ENCODE measurements around the gene IQCE. TPM values are rescaled to one million over a fixed set of nuclear protein-coding genes. Genes with fewer than 3 reads are reported as not detected.
A peak's percentile ranks its signal among the peaks of the same experiment; 100 is the strongest.
"Not testable (repeated sequence)": the region's sequence is repeated elsewhere in the genome, so short reads cannot be mapped to it uniquely, and the experiment has no call there.

Gene IQCE
- total RNA-seq, 2 donors from 2014 or later: 14.6 to 19.1 TPM

DNA sequence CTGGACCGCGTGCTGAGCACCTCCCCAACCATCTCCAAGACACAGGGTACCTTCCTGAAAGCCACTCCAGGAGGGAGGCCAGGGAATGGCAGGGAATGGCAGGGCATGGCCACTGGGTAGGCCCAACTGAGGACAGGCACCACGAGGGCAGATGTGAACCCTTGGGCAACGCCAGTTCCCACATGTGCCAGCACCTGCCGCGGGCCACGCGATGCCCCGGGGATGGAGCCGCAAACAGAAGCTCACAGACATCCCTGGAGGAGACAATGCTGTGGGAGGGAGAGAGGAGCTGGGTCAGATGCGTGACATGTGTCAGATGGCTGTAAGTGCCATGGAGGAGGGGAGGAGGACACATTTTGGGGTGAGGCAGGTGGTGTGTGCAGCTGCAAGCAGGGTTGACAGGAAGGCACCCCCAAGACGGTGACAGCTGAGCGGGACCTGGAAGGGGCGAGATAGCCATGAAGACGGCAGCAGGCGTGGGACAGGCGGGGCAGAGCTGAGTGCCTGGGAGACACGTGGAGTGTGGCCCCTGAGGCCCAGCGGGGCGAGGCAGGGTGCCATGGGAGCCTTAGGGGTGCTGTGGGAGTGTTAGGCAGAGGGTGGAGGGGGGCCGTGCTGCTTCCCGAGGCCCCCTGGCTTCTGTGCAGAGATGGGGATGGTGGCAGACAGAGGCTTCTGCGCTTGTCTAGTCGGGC is 27.7 kb downstream of the IQCE start:
- intact Hi-C loops (cut with DNase I): no loop called here
- DNase-seq (ENCODE audit: low spot score): no peak

GRCh38 chr7:2587134-2587533 is 28.4 kb downstream of the IQCE start:
- intact Hi-C loops (cut with DNase I): no loop called here
- no peak for DNase-seq (ENCODE audit: low spot score)

GRCh38 chr7:2587778-2588177 is 29.0 kb downstream of the IQCE start:
- intact Hi-C loops (cut with DNase I): no loop called here

GRCh38 chr7:2589341-2589740 is 30.6 kb downstream of the IQCE start:
- intact Hi-C loops (cut with DNase I): no loop called here
- DNase-seq (ENCODE audit: low spot score): no peak

More at GRCh38 chr7:2587778-2588177, 29.0 kb downstream of the IQCE start:
- no peak for DNase-seq (ENCODE audit: low spot score)

DNA sequence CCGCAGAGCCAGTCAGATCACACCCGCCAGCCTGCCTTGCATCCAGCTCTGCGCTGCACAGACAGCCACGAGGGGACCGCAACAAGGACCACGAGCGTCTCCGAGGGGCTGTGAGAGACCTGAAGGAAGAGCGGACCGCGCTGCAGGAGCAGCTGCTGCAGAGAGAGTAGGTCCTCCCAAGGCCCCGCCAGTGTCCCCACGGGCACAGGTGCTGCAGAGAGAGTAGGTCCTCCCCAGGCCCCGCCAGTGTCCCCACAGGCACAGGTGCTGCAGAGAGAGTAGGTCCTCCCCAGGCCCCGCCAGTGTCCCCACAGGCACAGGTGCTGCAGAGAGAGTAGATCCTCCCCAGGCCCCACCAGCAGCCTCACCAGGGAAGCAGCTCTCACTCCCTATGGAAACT is 31.2 kb downstream of the IQCE start:
- DNase-seq (ENCODE audit: low spot score); intact Hi-C loops (cut with DNase I): not testable (repeated sequence)

- DNase-seq (ENCODE audit: low spot score): no peak
- intact Hi-C loops (cut with DNase I): no loop called here
Observed at GRCh38 chr7:2592375-2592865, 33.6 kb downstream of the IQCE start.

GRCh38 chr7:2593036-2593727 is 34.4 kb downstream of the IQCE start:
- no peak for DNase-seq (ENCODE audit: low spot score)
- intact Hi-C loops (cut with DNase I): no loop called here

GRCh38 chr7:2594599-2594998 is 35.8 kb downstream of the IQCE start:
- intact Hi-C loops (cut with DNase I): no loop called here

DNA sequence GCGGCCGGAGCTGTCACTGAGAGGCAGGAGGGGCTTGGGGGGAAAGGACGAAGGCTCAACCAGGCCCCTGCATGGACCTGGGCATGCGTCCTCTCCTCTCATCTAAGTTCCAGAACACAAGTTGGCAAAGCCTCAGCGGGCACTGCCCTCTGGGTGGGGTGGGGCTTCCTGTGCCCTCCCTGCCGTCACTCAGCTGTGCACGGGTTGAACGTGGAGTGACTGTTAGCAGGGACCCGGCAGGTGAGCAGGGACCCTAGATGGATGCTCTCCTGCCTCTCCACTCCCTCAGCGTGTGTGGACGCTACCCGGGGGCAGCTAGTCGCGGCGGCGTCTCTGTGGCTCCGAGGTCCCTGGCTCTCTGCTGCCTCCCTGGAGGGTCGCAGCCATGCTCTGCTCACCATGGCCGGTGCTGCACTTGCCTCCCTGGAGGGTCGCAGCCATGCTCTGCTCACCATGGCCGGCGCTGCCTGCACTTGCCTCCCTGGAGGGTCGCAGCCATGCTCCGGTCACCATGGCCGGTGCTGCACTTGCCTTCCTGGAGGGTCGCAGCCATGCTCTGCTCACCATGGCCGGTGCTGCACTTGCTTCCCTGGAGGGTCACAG is 36.6 kb downstream of the IQCE start:
- no peak for DNase-seq (ENCODE audit: low spot score)
- intact Hi-C loops (cut with DNase I): no loop called here

More at GRCh38 chr7:2594599-2594998, 35.8 kb downstream of the IQCE start:
- no peak for DNase-seq (ENCODE audit: low spot score)

DNA sequence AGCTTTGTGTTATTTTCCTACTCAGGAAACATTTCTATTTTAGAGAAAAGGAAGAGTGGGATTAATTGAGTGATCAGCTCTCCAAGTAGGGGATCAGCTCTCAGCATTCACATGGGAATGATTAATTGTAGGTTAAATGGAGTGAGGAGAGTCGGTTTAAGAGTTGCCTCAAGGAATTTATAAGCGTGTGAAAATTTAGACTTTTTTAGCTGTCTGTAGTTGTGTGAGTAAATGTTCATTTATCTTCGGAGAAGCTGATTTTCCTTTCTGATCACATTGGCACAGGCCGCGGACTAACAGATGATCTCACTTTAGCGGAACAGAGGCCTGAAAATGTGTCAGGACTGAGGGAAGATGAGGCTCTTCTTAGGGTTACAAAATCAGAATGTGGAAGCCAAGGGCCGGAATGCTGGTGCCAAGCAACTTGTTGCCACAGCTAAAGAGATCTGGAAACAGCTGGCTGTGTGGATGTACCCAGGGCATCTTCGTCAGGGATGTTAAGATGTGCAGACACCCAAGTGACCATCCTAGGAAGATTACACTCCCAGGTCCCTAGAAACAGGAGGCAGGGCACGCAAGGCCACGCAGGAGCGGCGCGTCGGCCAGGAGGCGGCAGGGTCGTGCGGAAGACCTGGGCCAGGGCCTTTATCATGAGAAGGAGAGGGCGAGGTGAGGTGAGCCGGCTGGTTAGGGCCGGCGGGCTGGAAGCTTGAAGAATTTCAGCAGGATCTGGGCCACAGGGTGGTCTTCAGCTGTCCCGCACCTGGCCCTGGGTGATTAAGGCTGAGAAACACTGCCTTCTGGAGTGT is 37.9 kb downstream of the IQCE start:
- no peak for DNase-seq (ENCODE audit: low spot score)
- intact Hi-C loops (cut with DNase I): no loop called here

- intact Hi-C loops (cut with DNase I): no loop called here
Observed at GRCh38 chr7:2597273-2597640, 38.5 kb downstream of the IQCE start.

GRCh38 chr7:2598154-2598823 is 39.5 kb downstream of the IQCE start:
- no peak for DNase-seq (ENCODE audit: low spot score)

More at GRCh38 chr7:2597273-2597640, 38.5 kb downstream of the IQCE start:
- no peak for DNase-seq (ENCODE audit: low spot score)

DNA sequence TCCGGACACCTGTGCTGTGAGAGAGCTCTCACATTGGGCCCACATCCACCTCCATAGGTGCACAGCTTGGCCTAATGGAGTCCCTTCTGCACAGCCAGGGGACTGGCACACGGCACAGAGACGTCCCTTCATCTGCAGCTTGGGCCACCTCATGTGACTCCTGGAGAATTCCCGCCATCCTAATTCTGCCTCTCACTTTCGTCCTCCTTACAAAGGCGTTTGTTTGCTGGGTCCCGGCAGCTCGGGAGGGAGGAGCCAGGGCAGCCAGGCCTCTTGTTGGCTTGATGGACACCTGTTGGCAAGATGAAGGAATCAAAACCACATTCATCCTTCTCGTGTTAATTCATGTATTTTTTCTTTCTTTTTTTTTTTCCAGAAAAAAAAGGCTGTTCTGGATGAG is 42.3 kb downstream of the IQCE start:
- intact Hi-C loops (cut with DNase I): no loop called here
- no peak for DNase-seq (ENCODE audit: low spot score)

More at GRCh38 chr7:2598154-2598823, 39.5 kb downstream of the IQCE start:
- intact Hi-C loops (cut with DNase I): no loop called here

DNA sequence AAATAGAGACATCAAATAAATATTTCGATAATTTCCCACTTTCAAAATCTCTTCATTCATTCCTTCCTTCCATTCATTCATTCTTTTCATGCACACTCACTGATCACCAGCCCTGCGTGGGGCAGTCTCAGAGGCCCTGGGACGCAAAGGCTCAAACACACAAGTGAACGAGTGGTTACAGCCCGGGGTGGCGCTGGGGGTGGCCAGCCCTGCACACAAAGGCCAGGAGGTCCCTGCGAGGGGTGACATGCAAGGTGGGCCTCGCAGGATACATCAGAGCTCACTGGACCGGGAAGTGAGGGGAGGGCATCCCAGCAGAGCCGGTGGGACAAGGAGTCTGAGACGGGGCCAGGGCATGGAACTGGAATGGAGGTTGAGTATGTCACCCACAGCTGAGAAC is 43.1 kb downstream of the IQCE start:
- intact Hi-C loops (cut with DNase I): no loop called here
- DNase-seq (ENCODE audit: low spot score): no peak

- no peak for DNase-seq (ENCODE audit: low spot score)
- intact Hi-C loops (cut with DNase I): no loop called here
Observed at GRCh38 chr7:2602406-2603043, 43.7 kb downstream of the IQCE start.

DNA sequence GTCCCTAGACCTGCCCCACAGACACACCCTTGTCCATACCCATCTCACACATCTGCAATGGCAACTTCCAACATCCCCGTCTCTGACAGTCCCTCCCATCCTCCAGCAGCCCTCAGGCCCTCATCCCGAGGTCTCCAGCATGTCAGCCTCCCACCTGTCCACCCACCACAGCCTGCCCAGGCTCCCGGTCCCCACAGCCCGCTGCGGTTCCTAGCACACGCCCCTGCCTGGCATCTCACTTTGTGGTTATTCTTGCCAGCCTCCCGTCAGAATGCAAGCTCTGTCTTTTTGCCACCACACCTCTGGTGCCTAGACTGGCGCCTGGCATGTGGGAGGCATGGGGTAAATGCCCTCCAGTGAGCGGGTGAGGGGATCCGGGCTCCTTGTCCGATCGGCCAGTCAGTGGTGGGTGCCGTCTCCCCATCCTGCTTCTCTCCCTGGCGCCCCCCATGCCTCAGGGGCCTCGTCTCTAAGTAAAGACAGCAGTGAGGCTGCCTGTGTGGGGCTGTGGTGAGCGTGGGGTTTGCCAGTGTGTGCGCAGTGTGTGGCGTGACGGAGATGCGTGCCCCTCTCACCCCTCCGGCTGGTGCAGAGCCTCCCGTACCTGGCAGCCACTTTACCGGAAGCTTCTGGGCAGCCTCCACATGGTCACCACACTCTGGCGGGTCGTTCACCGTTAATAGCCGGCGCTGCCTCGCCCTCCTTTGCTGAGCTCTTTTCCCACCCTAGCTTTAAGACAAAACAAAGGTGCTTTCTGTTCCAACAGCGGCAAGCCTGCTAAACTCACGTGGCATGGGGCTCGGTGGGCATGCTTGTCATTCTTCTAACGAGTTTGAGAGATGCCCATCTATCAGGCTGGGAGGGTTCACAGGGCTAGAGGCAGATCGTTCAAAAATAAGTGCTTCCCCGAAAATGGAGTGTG is 44.5 kb downstream of the IQCE start:
- intact Hi-C loops (cut with DNase I): no loop called here
- DNase-seq (ENCODE audit: low spot score): no peak

GRCh38 chr7:2604608-2605174 is 45.9 kb downstream of the IQCE start:
- intact Hi-C loops (cut with DNase I): no loop called here

More at GRCh38 chr7:2604608-2605174, 45.9 kb downstream of the IQCE start:
- peak; percentile 74 for DNase-seq (ENCODE audit: low spot score)

Measured in posterior vena cava (tissue), 2 donors.